Gastroesophageal sphincter (tissue), 4 donors: Measurements from ENCODE around the gene ATAD3B. TPM values are rescaled to one million over a fixed set of nuclear protein-coding genes. Genes with fewer than 3 reads are reported as not detected.
"Not testable (repeated sequence)": the region's sequence is repeated elsewhere in the genome, so short reads cannot be mapped to it uniquely, and the experiment has no call there.

Experiments used
- ATAC-seq: fragments of 150-250 bp; one replicate; pipeline ENCODE4 v1.9.1; 2016; ENCODE audit warnings: mild to moderate bottlenecking, moderate library complexity
- H3K27ac ChIP-seq, 4 donors: fragments of 200-600 bp; sonication (generic) in 3 of 4; 1 replicate in 3 of 4; 2 replicates in 1 of 4; pipeline ENCODE4 v1.5.1; 2016 to 2019
- H3K27me3 ChIP-seq: fragments of 200-600 bp; sonication (generic); one replicate; pipeline ENCODE4 v1.5.1; 2019
- H3K36me3 ChIP-seq, 2 donors: fragments of 200-600 bp; sonication (generic); one replicate each; pipeline ENCODE4 v1.5.1; 2019; ENCODE audit warnings: control low read depth in 1 of 2
- H3K4me1 ChIP-seq, 3 donors: fragments of 200-600 bp; sonication (generic); 1 replicate in 2 of 3; 2 replicates in 1 of 3; pipeline ENCODE4 v1.5.1; 2016 to 2019; ENCODE audit warnings: control low read depth in 2 of 3
- H3K4me3 ChIP-seq, 2 donors: fragments of 200-600 bp; sonication (generic); one replicate each; pipeline ENCODE4 v1.5.1; 2019; ENCODE audit warnings: mild to moderate bottlenecking in 1 of 2, moderate library complexity in 1 of 2
- H3K9me3 ChIP-seq, 3 donors: fragments of 200-600 bp; sonication (generic); one replicate each; pipeline ENCODE4 v1.5.1; 2017 to 2019; ENCODE audit warnings: control low read depth in 2 of 3
- CTCF ChIP-seq, 4 experiments: fragments of 200-600 bp in 2 of 4; fragments of 450-650 bp in 2 of 4; sonication (generic) in 1 of 4; IDR thresholded peaks; one replicate each; pipeline ENCODE4 v1.5.1; 2017 to 2019; ENCODE audit warnings: antibody characterized with exemption in 4 of 4, mild to moderate bottlenecking in 2 of 4, moderate library complexity in 2 of 4
- EP300 ChIP-seq: sonication (generic); formaldehyde crosslinking; IDR thresholded peaks from one replicate; pipeline ENCODE4 v1.6.1; 2017; ENCODE audit warnings: antibody characterized with exemption, mild to moderate bottlenecking
- POLR2A ChIP-seq, 2 donors: fragments of 450-650 bp; IDR thresholded peaks; one replicate each; pipeline ENCODE4 v1.6.1; 2017; ENCODE audit warnings: antibody characterized with exemption in 2 of 2, mild to moderate bottlenecking in 2 of 2, moderate library complexity in 1 of 2
- POLR2AphosphoS5 ChIP-seq: sonication (generic); formaldehyde crosslinking; IDR thresholded peaks from one replicate; pipeline ENCODE4 v1.6.1; 2017; ENCODE audit warnings: antibody characterized with exemption
- WGBS, 2 donors: methylation state at CpG; one replicate each; pipeline ENCODE4 v1.1.5; 2018; ENCODE audit warnings: low coverage in 1 of 2; 5-methylcytosine and 5-hydroxymethylcytosine counted together
- total RNA-seq, 4 donors: library from RNA; depleted of rRNA; stranded (reverse); fragments of >200 nt; gene quantifications; one replicate each; pipeline ENCODE4 v1.1.0, GENCODE V29; 2016

The ATAD3B gene
- total RNA-seq, 4 donors from 2014 or later: 4.1 to 17.9 (median 12.1) TPM

GRCh38 chr1:1427106-1427819 is 44.3 kb upstream of the ATAD3B start:
- 12 to 14% methylated on average over 6 to 9 of the region's 66 CpGs for WGBS, 2 donors
- H3K9me3 ChIP-seq: no peaks in the 10 kb centered on the region
- no peaks in the 10 kb centered on the region for H3K36me3 ChIP-seq
- H3K27ac ChIP-seq: peak overlapping the region in 3 of 4 donors; percentile 78 to 97 (median 85)
- H3K4me1 ChIP-seq: peaks cover 0 to 63% (median 27%) of the 10 kb centered on the region in 3 donors
- ATAC-seq: no peak
- no peaks in the 10 kb centered on the region for H3K27me3 ChIP-seq
- TF ChIP-seq EP300: no peak
- no peak for TF ChIP-seq POLR2A (IDR thresholded peaks at IDR 0.05)
- TF ChIP-seq POLR2AphosphoS5: no peak
- no peak for TF ChIP-seq CTCF (IDR thresholded peaks at IDR 0.05)
- peak overlapping the region; percentile 26 to 66 for H3K4me3 ChIP-seq

- H3K27ac ChIP-seq: peak overlapping the region in 3 of 4 donors; percentile 85 to 97 (median 94)
- H3K9me3 ChIP-seq: no peaks in the 10 kb centered on the region
- H3K36me3 ChIP-seq: no peaks in the 10 kb centered on the region
- WGBS, 2 donors: no CpG with 5 or more reads among the region's 22 CpGs
- peak overlapping the region; percentile 26 to 66 for H3K4me3 ChIP-seq
- no peak for ATAC-seq
- H3K27me3 ChIP-seq: no peaks in the 10 kb centered on the region
- no peak for TF ChIP-seq EP300
- TF ChIP-seq CTCF (IDR thresholded peaks at IDR 0.05): no peak
- TF ChIP-seq POLR2A (IDR thresholded peaks at IDR 0.05): no peak
- no peak for TF ChIP-seq POLR2AphosphoS5
- H3K4me1 ChIP-seq: peaks cover 0 to 68% (median 32%) of the 10 kb centered on the region in 3 donors
These were observed 43.8 kb upstream of the ATAD3B start for GRCh38 chr1:1427820-1428148.

GRCh38 chr1:1428174-1428573 is 43.4 kb upstream of the ATAD3B start:
- Histone ChIP-seq H3K9me3 (no peaks in the 10 kb centered on the region), H3K4me1 (peaks cover 0 to 72% (median 36%) of the 10 kb centered on the region in 3 donors), H3K4me3 (no peak overlapping the region), H3K36me3 (no peaks in the 10 kb centered on the region), H3K27me3 (no peaks in the 10 kb centered on the region), H3K27ac (peak overlapping the region in 3 of 4 donors; percentile 85 to 97 (median 94))
- WGBS, 2 donors: 60 to 72% methylated on average over 8 to 14 of the region's 19 CpGs
- no peak for TF ChIP-seq CTCF (IDR thresholded peaks at IDR 0.05)
- no peak for TF ChIP-seq POLR2AphosphoS5
- no peak for TF ChIP-seq POLR2A (IDR thresholded peaks at IDR 0.05)
- no peak for TF ChIP-seq EP300
- ATAC-seq: no peak

- H3K36me3 ChIP-seq, H3K27me3 ChIP-seq, ATAC-seq, H3K4me3 ChIP-seq, H3K9me3 ChIP-seq: not testable (repeated sequence)
- Histone ChIP-seq H3K4me1 (peaks cover 0 to 80% (median 44%) of the 10 kb centered on the region in 3 donors), H3K27ac (peak overlapping the region in 3 of 4 donors; percentile 94 to 97 (median 95))
- WGBS, 2 donors: 74 to 92% methylated on average over 5 to 6 of the region's 6 CpGs
These were observed 42.6 kb upstream of the ATAD3B start for GRCh38 chr1:1428967-1429366.

- no peak for ATAC-seq
- H3K4me1 ChIP-seq: peaks cover 0 to 87% (median 51%) of the 10 kb centered on the region in 3 donors
- no peaks in the 10 kb centered on the region for H3K27me3 ChIP-seq
- 36 to 42% methylated on average over 2 to 6 of the region's 6 CpGs for WGBS, 2 donors
- no peaks in the 10 kb centered on the region for H3K9me3 ChIP-seq
- TF ChIP-seq POLR2AphosphoS5 (no peak), POLR2A (IDR thresholded peaks at IDR 0.05) (no peak), EP300 (no peak), CTCF (IDR thresholded peaks at IDR 0.05) (no peak)
- no peaks in the 10 kb centered on the region for H3K36me3 ChIP-seq
- H3K27ac ChIP-seq: peak overlapping the region; percentile 79 to 97 (median 94)
- no peak overlapping the region for H3K4me3 ChIP-seq
These were observed 41.9 kb upstream of the ATAD3B start for GRCh38 chr1:1429671-1430073.
